ENCODE results near the gene ABLIM2. TPM values are rescaled to one million over a fixed set of nuclear protein-coding genes. Genes with fewer than 3 reads are reported as not detected.

Gene ABLIM2
- total RNA-seq, 1 experiment from 2014 or later, result 1.0 TPM

GRCh38 chr4:8101213-8102075 is 57.2 kb downstream of the ABLIM2 start:
- H3K9ac ChIP-seq (ENCODE audit: extremely low read depth, insufficient read length, low read length), result no peak overlapping the region
- no peak overlapping the region for H3T11ph ChIP-seq (ENCODE audit: low read length)
- no peak overlapping the region for H3K56ac ChIP-seq (ENCODE audit: insufficient read length, low read depth, low read length)
- no peak overlapping the region for H3K23ac ChIP-seq (ENCODE audit: insufficient read length, low read depth, low read length)
- H4K20me1 ChIP-seq (ENCODE audit: control insufficient read depth, insufficient read depth, insufficient read length), result no peaks in the 10 kb centered on the region
- H4K91ac ChIP-seq (ENCODE audit: insufficient read length, low read depth, low read length), result no peak overlapping the region
- H3K4me2 ChIP-seq (ENCODE audit: insufficient read depth, insufficient read length, low read length), result no peak overlapping the region
- no peak overlapping the region for H3K4me3 Mint-ChIP-seq
- no CpG with 5 or more reads among the region's 23 CpGs for WGBS (ENCODE audit: extremely low coverage, insufficient read length, low lambda C conversion rate)
- H3K79me2 ChIP-seq (ENCODE audit: insufficient read depth, low read length), result no peaks in the 10 kb centered on the region
- H3K23me2 ChIP-seq (ENCODE audit: insufficient read length, low read depth, low read length, poor library complexity, severe bottlenecking), result no peaks in the 10 kb centered on the region
- no peak overlapping the region for H3K14ac ChIP-seq (ENCODE audit: insufficient read depth, low read length)
- no peak overlapping the region for H2AFZ ChIP-seq (ENCODE audit: low read length)
- no peak overlapping the region for H4K8ac ChIP-seq (replicated peaks; ENCODE audit: insufficient read length, low read depth, low read length)
- no peak overlapping the region for H2BK20ac ChIP-seq (ENCODE audit: low read depth, low read length, poor library complexity, severe bottlenecking)
- H2BK5ac ChIP-seq (ENCODE audit: insufficient read length, low read length), result no peak overlapping the region
- H3K79me1 ChIP-seq (ENCODE audit: insufficient read depth, low read depth, low read length, poor library complexity, severe bottlenecking), result no peaks in the 10 kb centered on the region
- H3K4ac ChIP-seq (ENCODE audit: low read depth, low read length), result no peak overlapping the region
- peaks cover 4% of the 10 kb centered on the region for H3K27me3 Mint-ChIP-seq (ENCODE audit: low read depth)
- peaks cover 2% of the 10 kb centered on the region; the same call in 1 of the 2 replicates for H3K4me1 ChIP-seq (ENCODE audit: insufficient read depth, low read length)
- peaks cover 0 to 4% (median 0%) of the 10 kb centered on the region in 3 experiments; a peak in 1 of 7 replicates for H3K36me3 Mint-ChIP-seq (ENCODE audit: insufficient read depth in 1 of 3, low read depth in 3 of 3)
- no peak for DNase-seq
- no peak overlapping the region; a peak in 1 of 7 replicates for H3K27ac Mint-ChIP-seq
- H3K27me3 ChIP-seq (ENCODE audit: insufficient read depth, low read length), result no peaks in the 10 kb centered on the region
- H2BK120ac ChIP-seq (ENCODE audit: low read depth, low read length, poor library complexity, severe bottlenecking), result no peak overlapping the region
- H3K9me3 Mint-ChIP-seq, result no peaks in the 10 kb centered on the region; a peak in 2 of 5 replicates
- H3K18ac ChIP-seq (ENCODE audit: insufficient read length, low read depth, low read length), result no peak overlapping the region
- H2BK12ac ChIP-seq (ENCODE audit: insufficient read length, low read depth, low read length), result no peak overlapping the region
- no peak overlapping the region for H2BK15ac ChIP-seq (ENCODE audit: low read depth, low read length)
- TF ChIP-seq CTCF (conservative IDR thresholded peaks at IDR 0.05), result no peak
- H3K4me1 Mint-ChIP-seq, result peaks cover 28 to 35% of the 10 kb centered on the region in 2 experiments
- H3K27ac ChIP-seq (ENCODE audit: insufficient read length, low read depth, low read length), result no peak overlapping the region
- H3K9me3 ChIP-seq (ENCODE audit: control insufficient read depth, low read depth, low read length), result no peaks in the 10 kb centered on the region
- no peak overlapping the region for H2AK5ac ChIP-seq (ENCODE audit: insufficient read length, low read length)
- H4K5ac ChIP-seq (ENCODE audit: insufficient read length, low read depth, low read length), result no peak overlapping the region
